ENCODE measurements around the gene CCR5AS.

CCR5AS gene

DNA sequence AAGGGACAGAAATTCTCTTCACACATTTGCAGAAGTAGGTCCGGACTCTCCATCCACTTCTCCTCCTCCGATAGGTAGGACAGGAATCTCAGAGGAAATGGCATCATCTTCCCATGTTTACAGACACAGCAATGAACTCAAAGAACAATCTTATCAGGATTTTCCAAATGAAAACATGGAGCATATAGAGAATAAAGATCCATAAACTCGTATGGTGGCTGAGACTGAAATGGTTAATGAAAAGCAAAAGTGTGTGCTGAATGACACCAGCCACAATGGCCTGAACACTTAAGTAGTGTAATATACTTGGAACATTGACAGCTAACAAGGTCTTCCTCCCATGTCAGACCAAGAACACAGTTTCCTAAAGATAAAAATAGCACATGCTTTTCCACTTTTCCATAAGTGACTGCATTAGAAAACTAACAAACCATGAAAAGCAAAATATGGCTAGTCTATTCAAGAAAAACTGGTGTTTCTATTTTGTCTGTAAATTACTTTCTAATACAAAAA is 6.0 kb upstream of the CCR5AS start:
- Mint-ChIP-seq H3K36me3 (peaks cover 21 to 23% of the 10 kb centered on the region in 2 donors), H3K4me1 (peaks cover 50% of the 10 kb centered on the region), H3K27ac (peak overlapping the region in 1 of 7 donors; percentile 28), H3K4me3 (no peak overlapping the region), H3K9me3 (no peaks in the 10 kb centered on the region), H3K27me3 (ENCODE audit: low read depth in 3 of 3) (peaks cover 0 to 2% (median 0%) of the 10 kb centered on the region in 3 donors)
- Histone ChIP-seq H3K9ac (ENCODE audit: insufficient read depth, low read length, poor library complexity, severe bottlenecking) (no peak overlapping the region), H3K4me2 (replicated peaks; ENCODE audit: extremely low read depth, low read length, poor library complexity, severe bottlenecking) (no peak overlapping the region), H3K79me2 (ENCODE audit: insufficient read depth, low read length) (peaks cover 3% of the 10 kb centered on the region), H2AFZ (ENCODE audit: insufficient read depth, low read depth, low read length, poor library complexity, severe bottlenecking) (no peak overlapping the region), H4K20me1 (ENCODE audit: insufficient read depth, low read length) (no peaks in the 10 kb centered on the region), H3K9me3 (replicated peaks in 1 of 2; ENCODE audit: control insufficient read depth in 1 of 2, insufficient read depth in 1 of 2, low read length in 2 of 2) (no peaks in the 10 kb centered on the region), H3K4me1 (ENCODE audit: control insufficient read depth in 1 of 2, insufficient read depth in 2 of 2, low read length in 2 of 2) (peaks cover 12 to 24% of the 10 kb centered on the region in 2 donors), H3K27ac (ENCODE audit: low read depth in 1 of 2, low read length in 2 of 2) (no peak overlapping the region), H3K36me3 (replicated peaks in 1 of 2; ENCODE audit: control insufficient read depth in 1 of 2, insufficient read depth in 2 of 2, low read length in 2 of 2) (peaks cover 6 to 9% of the 10 kb centered on the region in 2 donors), H3K27me3 (ENCODE audit: control insufficient read depth in 2 of 2, insufficient read depth in 2 of 2, low read length in 2 of 2) (no peaks in the 10 kb centered on the region), H3K4me3 (replicated peaks in 1 of 3; ENCODE audit: low read depth in 2 of 3, low read length in 3 of 3) (no peak overlapping the region)
- WGBS (ENCODE audit: insufficient coverage): no CpG with 5 or more reads among the region's 3 CpGs
- intact Hi-C loops (cut with micrococcal nuclease): no loop called here
- no peak for TF ChIP-seq CTCF (IDR thresholded peaks at IDR 0.05)
- DNase-seq: no peak

GRCh38 chr3:46411271-46411670 is 4.4 kb upstream of the CCR5AS start:
- H3K27me3 ChIP-seq (ENCODE audit: control insufficient read depth in 2 of 2, insufficient read depth in 2 of 2, low read length in 2 of 2): no peaks in the 10 kb centered on the region
- H3K27ac ChIP-seq (ENCODE audit: low read depth in 1 of 2, low read length in 2 of 2): no peak overlapping the region
- H3K4me1 ChIP-seq (ENCODE audit: control insufficient read depth in 1 of 2, insufficient read depth in 2 of 2, low read length in 2 of 2): peaks cover 23 to 35% of the 10 kb centered on the region in 2 donors
- H3K4me3 ChIP-seq (replicated peaks in 1 of 3; ENCODE audit: low read depth in 2 of 3, low read length in 3 of 3): no peak overlapping the region
- WGBS (ENCODE audit: insufficient coverage): no CpG with 5 or more reads among the region's 2 CpGs
- TF ChIP-seq CTCF (IDR thresholded peaks at IDR 0.05): no peak
- peaks cover 0 to 8% (median 0%) of the 10 kb centered on the region in 3 donors for H3K27me3 Mint-ChIP-seq (ENCODE audit: low read depth in 3 of 3)
- no peak overlapping the region for H3K4me3 Mint-ChIP-seq
- peak overlapping the region in 1 of 7 donors; percentile 35 for H3K27ac Mint-ChIP-seq
- no peak overlapping the region for H3K4me2 ChIP-seq (replicated peaks; ENCODE audit: extremely low read depth, low read length, poor library complexity, severe bottlenecking)
- peaks cover 10% of the 10 kb centered on the region for H3K79me2 ChIP-seq (ENCODE audit: insufficient read depth, low read length)
- intact Hi-C loops (cut with micrococcal nuclease): no loop called here
- H3K9me3 ChIP-seq (replicated peaks in 1 of 2; ENCODE audit: control insufficient read depth in 1 of 2, insufficient read depth in 1 of 2, low read length in 2 of 2): no peaks in the 10 kb centered on the region
- H3K36me3 Mint-ChIP-seq: peaks cover 21 to 24% of the 10 kb centered on the region in 2 donors
- DNase-seq: no peak
- H3K36me3 ChIP-seq (replicated peaks in 1 of 2; ENCODE audit: control insufficient read depth in 1 of 2, insufficient read depth in 2 of 2, low read length in 2 of 2): peaks cover 6 to 9% of the 10 kb centered on the region in 2 donors
- H3K9me3 Mint-ChIP-seq: no peaks in the 10 kb centered on the region
- H2AFZ ChIP-seq (ENCODE audit: insufficient read depth, low read depth, low read length, poor library complexity, severe bottlenecking): no peak overlapping the region
- H4K20me1 ChIP-seq (ENCODE audit: insufficient read depth, low read length): no peaks in the 10 kb centered on the region
- H3K9ac ChIP-seq (ENCODE audit: insufficient read depth, low read length, poor library complexity, severe bottlenecking): no peak overlapping the region
- H3K4me1 Mint-ChIP-seq: peaks cover 57% of the 10 kb centered on the region

Measured in CD14-positive monocyte (primary cell).